Activated T-cell treated with anti-CD3 and anti-CD28 coated beads for 4 hours (primary cell): Measurements from ENCODE around the gene SPRED2.

Experiments used
- DNase-seq: peaks from one replicate; pipeline ENCODE4 v3.0.0-alpha.2; 2020

SPRED2 gene

DNA sequence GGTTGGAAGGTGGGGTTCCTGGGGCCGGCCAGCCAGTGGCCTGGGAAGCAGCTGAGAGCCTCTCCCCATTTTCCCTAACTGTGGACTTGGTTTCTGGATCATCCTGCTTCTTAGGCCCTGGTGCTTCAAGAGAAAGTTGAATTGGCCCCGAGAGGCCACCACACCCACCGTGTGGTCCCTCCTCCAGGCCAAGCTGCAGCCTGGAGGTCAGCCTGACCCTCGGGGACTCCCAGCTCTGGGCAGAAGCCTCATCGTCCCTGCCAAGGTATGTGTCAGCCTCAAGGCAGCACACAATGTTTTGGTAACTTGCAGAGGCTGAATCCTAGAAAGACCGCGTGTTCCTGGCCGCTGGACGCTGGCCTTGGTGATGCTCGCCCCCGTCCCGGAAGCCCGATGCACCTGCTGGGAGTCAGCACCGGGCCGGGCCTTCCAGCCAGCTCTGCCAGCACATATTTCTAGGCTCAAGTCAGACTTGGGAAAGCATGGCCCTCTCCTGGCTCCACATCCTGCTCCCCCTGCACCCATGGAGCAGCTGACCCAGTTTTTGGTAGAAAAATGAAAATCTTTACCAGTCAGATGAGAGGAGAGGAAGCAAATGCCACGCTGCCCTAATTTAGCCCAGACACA is 132.2 kb downstream of the SPRED2 start:
- DNase-seq: no peak

DNA sequence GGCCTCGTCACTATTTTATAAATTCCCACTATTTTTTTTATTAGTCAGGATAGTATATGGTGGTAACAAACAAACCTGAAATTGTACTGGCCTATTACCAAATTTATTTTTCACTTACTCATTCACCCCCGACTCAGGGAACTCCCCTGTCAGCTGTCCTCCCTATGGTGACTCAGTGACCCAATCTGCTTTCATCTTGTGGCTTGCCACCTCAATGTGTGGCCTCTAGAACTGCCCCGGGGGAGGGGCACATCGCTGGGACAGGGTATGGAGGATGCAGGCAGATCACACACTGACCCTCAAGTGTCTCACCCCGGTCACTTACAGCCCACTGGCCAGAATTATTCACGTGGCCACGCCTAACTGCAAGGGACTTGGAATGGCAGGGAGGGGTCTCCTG is 133.2 kb downstream of the SPRED2 start:
- DNase-seq: no peak

DNA sequence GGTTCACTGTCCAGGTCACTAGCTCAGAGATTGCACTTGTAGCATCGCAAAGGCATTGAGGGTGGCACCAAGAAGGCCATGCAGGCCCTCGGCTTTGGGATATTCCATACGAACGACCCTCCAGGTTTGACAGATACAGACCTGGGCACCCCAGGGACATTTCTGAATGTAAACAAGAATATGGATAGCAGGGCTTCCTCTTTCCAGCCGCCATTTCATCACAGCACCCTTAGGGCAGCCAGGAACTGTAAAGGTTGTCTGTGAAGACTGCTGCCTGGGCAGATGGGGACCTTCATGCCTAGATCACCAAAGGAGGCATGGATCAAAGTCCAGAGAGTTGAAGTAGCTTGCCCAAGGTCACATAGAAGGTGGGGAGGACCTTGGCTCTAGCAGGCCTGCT is 134.3 kb downstream of the SPRED2 start:
- no peak for DNase-seq

DNA sequence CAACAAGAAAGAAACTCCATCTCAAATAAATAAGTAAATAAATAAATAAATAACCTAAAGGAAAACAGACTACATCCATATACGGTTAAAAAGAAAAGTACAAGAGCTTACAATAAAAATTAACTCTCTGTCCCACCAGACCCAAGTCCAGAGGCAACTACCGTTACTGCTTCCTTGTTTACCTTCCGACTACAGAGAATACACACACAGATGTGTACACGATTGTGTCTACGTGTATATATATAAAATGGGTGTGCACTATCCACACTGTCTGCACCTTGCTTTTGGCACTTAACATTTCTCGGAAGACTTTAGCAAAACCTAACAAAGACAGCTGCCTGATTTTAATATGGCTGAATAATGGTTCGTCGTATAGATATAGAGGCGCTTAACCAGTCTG is 134.9 kb downstream of the SPRED2 start:
- DNase-seq: no peak

DNA sequence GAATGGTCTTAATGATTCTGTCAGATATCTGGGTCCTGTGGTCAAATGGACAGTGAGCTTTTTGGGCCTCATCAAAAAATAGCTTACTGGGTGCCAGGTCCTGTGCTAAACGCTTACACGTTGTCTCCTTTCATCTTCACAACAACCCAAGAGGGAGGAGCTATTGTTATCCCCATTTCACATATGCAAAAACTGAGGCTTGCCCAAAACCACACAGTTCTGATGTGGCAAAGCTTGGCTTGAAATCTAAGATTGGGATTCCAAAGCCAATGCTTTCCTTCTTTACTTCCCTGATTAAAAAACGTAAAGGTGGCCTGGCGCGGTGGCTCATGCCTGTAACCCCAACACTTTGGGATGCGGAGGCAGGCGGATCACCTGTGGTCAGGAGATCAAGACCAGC is 135.4 kb downstream of the SPRED2 start:
- no peak for DNase-seq

DNA sequence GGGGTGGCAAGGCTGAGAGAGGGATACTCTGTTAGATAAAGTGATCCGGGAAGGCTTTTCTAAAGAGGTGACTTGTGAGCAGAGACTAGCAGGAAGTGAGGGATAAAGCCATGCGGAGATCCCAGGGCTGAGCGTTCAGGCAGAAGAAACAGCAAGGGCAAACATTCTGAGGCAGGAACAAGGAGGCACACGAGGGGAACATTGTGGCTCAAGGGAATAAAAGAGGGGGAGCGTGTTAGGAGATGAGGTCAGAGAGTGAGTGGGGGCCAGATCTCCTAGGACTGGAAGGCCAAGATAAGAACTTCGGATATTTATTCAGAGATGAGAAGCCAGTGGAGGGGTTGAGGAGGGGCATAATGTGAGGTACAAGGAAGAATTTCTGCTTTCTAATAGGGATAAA is 137.7 kb downstream of the SPRED2 start:
- DNase-seq: no peak

DNA sequence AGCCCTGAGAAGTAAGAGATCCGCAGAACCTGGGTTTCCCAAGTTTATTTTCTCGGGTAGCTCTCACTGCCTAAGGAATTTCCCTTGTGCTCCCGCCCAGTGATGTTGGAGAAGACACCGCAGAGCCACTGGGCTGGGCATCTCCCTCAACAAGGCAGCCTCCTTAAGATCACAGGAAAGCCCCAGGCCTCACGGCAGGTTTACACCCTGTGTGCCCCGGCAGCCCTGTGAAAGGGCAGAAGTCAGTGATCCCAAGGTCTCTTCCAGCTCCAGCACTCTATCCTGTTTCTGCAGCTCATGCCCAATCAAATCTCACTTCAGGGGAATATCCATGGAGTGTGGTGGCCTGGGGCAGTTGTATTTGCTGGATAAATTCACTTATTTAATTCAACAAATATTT is 138.3 kb downstream of the SPRED2 start:
- DNase-seq: no peak

DNA sequence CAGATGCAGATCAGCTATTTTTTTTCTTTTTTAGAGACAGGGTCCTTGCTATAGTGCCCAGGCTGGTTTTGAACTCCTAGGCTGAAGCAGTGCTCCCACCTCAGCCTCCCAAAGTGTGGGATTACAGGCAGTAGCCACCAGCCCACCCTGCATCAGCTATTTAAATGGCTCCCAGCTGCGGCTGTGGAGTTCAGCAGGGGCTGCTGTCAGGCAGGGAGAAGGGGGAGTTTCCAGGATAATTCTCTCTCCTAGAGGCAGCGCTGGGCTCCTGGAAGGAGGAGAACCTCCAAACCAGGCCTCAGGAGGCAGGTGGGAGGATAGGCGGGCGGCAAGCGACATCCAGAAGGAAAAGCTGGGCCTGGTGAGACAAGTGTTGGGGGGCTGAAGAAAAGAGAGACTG is 139.0 kb downstream of the SPRED2 start:
- no peak for DNase-seq

DNA sequence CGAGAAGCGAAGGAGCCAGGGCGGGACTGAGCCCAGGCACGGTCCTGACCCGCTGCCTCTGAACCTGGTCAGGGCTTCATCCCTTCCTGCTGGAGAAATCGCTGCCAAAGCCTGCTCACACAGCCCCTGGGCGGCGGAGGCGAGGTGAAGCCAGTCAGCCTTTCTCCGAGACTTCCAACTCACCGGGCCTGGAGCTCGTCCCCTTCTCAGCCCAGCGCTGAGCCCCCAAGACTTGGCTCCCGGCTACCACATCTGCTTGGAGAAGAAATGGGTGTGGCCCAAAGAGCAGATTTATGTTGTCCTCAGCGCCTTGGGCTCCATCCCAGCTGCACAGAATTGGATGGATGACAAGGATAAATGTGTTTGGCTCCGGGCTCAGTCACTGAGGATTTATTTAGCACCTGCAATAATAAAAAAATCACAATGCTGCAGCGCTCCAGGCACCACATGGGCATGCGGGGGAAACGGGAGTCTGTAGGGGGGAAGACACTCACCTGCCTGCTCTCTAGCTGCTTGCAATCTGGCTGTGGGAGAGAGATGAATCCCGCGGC is 139.9 kb downstream of the SPRED2 start:
- DNase-seq: no peak

DNA sequence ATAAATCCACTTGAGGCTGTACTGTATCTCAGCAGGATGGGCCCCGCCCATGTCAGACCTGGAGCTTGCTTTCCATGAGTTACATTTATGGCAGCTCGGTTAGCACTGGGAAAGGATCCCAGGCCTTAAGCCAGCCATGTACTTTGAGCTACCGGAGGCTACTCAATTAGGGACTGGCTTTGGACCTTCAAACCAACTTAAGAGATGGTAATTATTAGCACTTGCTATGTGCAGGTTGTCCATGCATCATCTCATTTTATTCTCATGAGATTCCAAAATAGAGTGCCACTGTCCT is 140.3 kb downstream of the SPRED2 start:
- no peak for DNase-seq

DNA sequence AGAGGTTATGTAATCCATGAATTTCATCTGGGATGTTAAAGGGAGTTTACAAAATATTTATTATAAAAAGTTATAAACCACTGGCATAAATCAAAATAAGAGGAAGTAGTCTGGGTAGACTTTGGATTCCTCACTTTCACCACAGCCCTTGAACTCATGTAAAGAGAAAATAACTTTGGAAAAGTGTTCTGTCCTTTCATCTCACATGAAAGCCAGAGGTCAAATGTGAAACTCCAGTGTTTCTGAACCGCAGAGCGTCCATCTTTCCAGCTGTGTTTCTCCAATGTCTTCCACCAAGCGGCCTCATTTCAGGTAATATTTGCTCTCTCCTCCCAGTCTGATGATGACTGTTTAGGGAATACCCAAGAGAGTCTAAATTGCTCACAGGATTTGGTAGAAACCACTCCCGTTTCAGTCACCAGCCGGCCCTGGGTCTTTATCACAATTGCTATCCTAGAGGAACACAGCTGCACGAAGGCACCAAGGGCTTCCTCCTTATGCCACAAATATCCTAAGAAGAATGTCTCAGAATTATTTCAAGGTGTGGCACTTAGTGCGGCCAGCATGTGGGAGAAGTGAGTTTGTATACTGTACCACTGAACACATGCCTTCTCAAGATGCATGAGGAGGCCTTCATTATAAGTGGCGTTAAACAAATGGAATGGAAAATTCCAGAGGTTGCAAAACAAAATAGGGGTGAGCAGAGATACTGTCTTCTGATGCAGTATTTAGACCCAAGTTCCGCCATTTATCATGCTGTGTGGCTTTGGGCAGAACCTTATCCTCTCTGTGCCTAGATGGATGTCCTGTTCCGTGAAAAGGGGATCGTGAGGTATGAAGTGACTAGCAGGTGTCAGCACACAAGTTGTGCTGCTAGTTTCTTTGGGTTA is 140.9 kb downstream of the SPRED2 start:
- DNase-seq: no peak

DNA sequence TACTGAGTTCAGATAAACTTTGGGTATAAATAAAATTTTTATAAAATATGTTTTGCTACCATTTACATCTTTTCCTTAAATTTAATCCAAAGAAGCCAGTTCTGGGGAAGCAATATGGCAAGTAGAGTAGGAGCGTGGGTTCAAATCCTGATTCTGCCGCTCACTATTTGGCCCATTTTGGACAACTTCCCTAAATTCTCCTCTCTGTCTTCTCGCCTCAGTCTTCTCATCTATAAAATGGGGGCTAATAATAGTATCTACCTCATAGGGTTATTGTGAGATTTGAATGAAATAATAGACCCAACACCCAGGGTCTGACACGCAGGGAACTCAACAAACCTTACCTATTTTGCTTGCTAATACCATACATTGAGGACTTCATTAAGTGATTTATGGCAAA is 145.0 kb downstream of the SPRED2 start:
- no peak for DNase-seq

DNA sequence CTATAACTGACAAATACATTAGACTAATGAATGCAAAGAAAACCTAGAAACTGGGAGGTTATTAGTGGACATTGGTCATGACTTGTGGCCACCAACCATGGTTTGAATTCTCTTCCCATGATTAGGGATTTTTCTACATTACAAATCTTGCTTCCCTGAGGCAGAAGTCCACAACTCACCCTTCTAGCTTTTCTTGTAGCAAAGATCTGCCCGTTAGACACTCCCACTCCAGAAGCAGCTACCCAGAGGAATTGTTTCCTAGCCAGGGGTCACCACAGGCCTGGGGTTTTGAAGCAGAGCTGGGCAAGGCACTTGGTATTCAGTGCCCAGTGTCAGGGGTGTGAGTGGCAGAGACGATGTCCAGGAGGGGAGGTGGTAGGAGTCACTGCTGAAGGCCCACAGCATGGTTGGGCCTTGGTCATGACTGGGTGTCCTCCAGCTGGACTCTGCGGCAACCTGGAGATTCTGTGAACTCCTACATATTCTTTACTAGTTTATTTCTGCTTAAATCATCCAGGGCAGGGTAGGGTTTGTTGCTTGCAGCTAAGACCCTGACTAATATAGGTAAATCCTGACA is 149.8 kb downstream of the SPRED2 start:
- no peak for DNase-seq

DNA sequence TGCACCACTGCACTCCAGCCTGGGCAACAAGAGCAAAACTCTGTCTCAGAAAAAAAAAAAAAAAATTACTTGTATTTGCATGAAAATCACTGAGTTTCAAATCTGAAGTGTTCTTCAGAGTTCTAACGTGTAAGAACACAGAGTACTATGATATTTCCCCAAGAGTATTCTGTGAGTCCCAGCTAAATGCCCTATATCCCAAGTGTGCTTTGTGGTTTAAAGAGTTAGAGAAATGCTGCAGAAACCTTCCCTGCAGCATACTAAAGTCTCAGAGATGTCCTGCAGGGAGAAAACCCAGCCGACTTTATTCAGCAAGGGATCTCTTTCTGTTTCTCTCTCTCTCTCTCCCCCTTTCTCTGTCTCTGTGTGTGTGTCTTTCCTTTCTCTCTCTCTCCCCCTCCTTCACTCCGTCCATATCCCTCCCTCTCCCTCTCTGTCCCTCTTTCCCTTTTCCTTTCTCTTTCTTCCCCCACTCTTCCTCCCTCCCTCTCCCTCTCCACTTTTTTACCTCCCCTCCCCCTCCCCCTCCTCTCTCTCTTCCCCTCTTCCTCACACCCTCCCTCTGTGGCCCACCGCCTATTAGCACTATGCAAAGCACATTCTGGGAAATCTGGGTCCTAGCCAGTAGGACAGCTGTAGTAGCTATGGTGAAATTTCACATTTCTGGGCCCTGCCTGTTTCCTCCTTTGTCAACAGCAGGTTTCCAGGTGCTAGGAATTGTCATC is 150.6 kb downstream of the SPRED2 start:
- no peak for DNase-seq

DNA sequence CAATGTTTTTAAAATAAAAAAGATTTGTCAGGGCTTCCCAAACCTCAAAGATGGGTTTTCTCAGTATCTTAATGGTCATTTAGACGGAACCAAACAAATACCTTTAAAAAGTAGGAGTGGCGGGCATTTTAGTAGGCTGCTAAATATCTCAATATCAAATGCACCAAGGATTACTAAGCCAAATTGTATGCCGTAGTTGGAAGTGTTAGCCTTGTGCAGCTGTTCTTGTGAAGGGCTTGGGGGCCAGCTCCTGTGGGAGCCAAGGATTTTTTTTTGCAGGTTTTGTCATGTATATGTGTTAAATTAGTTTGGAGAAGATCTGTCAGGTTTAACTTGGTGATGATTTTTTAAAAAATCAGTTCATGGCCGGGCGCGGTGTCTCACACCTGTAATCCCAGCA is 152.6 kb downstream of the SPRED2 start:
- DNase-seq: no peak

DNA sequence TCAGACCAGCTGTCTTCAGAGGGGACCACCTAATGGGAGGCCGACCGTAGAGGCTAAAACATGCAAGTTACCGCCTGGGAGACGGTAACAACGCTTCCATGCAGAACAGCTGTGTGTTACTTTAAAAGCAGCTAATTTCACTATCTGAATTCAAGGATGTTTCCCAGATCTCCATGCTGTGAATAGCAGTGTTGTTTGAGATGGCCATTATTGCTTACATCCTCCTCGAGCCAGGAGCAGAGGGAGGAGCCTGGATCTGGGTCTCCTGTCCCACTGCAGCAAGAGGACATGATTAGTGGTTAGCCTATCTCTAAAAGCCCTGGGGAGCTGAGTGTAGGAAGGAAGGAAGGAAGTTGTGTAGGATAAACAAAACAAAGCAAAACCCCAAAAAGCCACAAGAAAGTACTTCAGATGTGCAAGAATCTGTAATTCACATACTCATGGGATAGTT is 153.8 kb downstream of the SPRED2 start:
- no peak for DNase-seq

DNA sequence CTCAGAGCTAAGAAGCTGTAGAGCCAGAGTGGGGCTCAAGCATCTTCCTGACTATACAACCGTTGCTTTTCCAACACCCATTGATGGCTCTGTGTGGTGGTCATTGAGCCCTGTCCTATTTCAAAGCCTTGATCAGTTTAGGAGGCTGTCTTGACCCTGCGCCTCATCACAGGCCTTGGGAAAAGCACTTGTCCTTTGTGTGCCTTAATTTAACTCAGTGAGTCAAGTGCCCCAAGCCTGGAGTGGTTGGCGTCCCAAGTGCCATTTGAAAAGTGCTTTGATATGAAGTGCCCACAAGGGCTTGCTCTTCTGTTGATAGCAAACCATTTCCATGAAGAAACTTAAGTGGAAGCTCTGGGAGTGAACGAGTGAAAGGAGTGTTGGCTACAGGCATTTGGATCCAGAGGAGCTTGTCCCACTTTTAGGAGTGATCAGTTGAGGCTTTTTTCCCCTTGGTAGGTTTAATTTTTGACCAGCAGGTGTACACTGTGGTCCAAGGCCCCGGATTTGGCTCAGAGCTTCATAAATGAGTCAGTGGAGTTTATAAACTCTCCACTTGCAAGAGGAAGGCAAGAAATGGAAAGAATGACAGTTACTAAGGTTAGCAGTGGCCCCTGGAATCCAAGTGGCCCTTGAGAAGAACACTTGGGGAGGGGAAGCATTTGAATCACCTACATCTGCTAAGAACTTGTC is 154.5 kb downstream of the SPRED2 start:
- DNase-seq: no peak

DNA sequence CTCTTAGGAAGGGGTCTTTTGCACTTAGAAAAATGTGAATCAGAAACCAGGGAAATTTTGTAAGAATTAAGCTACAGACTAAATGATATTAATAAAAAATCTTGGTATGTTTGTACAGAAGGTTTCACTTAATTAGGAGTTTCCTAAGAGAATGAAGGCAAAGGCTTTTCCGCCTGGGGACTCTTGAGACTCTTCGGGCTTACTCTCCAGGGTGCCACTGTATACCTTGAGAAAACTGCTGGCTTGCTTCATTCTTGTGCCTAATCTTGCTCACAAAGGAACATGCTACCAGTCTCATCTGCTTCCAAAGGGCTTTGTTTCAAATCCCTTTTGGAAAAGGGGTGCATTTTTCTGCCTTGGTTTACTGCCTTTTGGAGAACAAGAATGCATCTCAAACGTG is 155.3 kb downstream of the SPRED2 start:
- no peak for DNase-seq

DNA sequence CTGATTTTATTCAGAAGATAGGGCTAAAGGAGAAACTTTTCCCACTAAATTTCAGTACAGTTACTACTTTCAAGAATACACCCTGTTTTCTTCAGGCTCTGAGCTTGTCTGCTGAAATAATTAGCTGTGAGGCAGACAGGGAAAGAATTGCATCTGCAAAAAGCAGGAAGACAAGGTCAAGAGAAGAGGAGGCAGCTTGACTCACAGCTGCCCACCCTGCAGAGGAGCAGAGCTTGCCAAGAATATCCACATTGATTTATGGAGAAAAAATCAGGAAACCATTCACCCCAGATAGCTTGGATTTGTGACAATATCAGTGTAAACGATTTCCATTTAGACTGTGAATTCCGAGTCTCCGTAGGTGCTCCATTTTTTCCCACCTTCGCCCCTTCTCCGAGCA is 155.8 kb downstream of the SPRED2 start:
- no peak for DNase-seq

DNA sequence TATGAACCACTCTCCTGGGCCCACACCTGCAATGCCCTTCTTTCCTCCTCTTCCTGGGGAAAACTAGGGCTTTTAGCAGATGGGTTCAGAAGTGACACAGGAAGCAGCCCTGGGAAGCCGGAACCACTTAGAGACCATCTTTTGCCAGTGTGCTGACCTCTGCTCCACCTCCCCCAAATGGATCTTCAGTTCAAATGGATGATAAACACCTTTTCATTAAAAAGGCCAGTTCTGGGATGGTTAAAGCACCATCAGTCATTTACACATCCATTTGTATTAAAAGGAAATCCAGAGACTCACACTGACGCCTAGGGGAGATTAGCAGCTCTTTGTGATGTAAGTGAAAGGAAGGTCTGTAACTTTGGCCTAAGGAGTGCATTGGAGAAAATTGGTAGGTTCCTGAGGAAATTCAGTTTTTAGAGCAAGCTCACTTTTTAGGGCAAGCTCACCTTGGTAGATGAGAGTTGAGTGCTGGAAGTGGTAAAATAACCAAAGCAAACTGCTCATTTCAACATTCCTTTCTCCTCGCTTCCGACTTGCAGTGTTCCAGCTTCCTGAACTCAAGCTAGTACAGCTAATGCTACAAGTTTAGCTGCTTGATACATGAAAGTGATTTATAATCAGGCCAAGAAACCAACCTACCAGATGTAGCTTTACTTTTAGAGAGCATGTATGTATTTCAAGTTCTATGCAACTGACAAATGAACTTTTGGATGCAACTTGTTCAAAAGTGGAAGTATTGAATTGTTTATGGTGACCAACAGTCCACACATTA is 157.1 kb downstream of the SPRED2 start:
- DNase-seq: no peak

DNA sequence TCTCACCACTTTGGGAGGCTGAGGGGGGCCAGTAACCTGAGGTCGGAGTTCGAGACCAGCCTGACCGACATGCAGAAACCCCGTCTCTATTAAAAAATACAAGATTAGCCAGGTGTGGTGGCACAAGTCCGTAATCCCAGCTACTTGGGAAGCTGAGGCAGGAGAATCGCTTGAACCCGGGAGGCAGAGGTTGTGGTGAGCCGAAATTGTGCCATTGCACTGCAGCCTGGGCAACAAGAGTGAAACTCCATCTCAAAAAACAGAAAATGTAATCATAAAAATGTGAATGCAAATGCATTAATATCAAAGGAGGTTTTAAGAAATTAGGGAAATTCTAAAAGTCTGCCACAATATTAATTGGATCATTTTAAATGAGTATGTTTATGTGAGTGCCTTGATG is 159.1 kb downstream of the SPRED2 start:
- no peak for DNase-seq

DNA sequence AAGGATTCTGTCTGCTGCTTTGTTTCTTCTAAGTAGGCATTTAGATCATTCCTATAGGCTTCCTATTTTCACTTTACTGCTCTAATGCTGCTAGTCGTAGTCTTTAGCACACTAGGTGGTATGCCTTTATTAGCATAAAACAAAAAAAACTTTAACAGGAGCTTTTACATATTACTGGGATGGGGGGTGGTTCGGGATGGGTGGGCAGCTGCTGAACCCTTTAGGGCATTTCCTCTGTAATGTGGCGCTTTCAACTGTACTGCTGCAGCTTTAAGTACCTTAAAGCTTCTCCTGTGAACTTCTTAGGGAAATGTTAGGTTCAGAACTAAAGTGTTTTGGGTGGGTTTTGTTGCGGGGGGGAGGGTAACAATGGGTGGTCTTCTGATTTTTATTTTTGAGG is 163.4 kb downstream of the SPRED2 start:
- DNase-seq: no peak
